Endothelial cell of umbilical vein (primary cell): ENCODE results near the gene TRAPPC2L. TPM values are rescaled to one million over a fixed set of nuclear protein-coding genes. Genes with fewer than 3 reads are reported as not detected.

Experiments
- BruUV-seq: library from RNA; stranded (reverse); fragments of 400-500 nt; replicated peaks from 2 replicates; lab custom pipeline; 2021; lab: Mats Ljungman, UMichigan
- CTCF ChIA-PET: fragments of 300-600, 350-600 bp; sonication (Branson Sonifier 250); formaldehyde crosslinking; loops from one replicate; lab custom pipeline; 2021; ENCODE audit warnings: antibody characterized with exemption, inconsistent platforms; lab: Charles Lee
- POLR2A ChIA-PET: fragments of 300-600, 350-600 bp; sonication (Branson Sonifier 250); formaldehyde crosslinking; loops from one replicate; lab custom pipeline; 2021; ENCODE audit warnings: antibody characterized with exemption, inconsistent platforms; lab: Charles Lee
- DNase-seq: peaks from one replicate; pipeline ENCODE4 v3.0.0-alpha.2; 2011; ENCODE audit warnings: low read depth, low spot score
- FAIRE-seq: peaks from 2 replicates; lab custom pipeline; 2011; peaks lifted over from hg19 to GRCh38; lab: Jason Lieb, UNC
- H2AFZ ChIP-seq: 2 replicates; pipeline ENCODE4 v1.6.0; 2012; ENCODE audit warnings: low read depth, low read length, control low read depth, inconsistent platforms
- H3K27ac ChIP-seq: 2 replicates; pipeline ENCODE4 v1.5.1; 2011; ENCODE audit warnings: low read depth, mild to moderate bottlenecking, control low read depth, low read length, moderate library complexity; ENCODE audit not compliant: insufficient read depth
- H3K27me3 ChIP-seq, 2 experiments: 2 replicates each; pipeline versions ENCODE4 v1.6.0 to v1.6.1; 2011; ENCODE audit warnings: low read length in 2 of 2, mixed read lengths in 1 of 2; ENCODE audit not compliant: control insufficient read depth in 2 of 2, insufficient read depth in 2 of 2
- H3K36me3 ChIP-seq, 2 experiments: 2 replicates in 1 of 2; 3 replicates in 1 of 2; pipeline ENCODE4 v1.5.1; 2011; ENCODE audit warnings: low read length in 2 of 2, mild to moderate bottlenecking in 1 of 2, moderate library complexity in 1 of 2; ENCODE audit not compliant: control insufficient read depth in 2 of 2, insufficient read depth in 2 of 2; ENCODE audit errors: extremely low read depth in 1 of 2
- H3K4me1 ChIP-seq: 3 replicates; pipeline ENCODE4 v1.5.1; 2011; ENCODE audit warnings: mild to moderate bottlenecking, low read length; ENCODE audit not compliant: control insufficient read depth, insufficient read depth; ENCODE audit errors: extremely low read depth
- H3K4me2 ChIP-seq: 2 replicates; pipeline ENCODE4 v1.6.1; 2011; ENCODE audit warnings: low read length, control low read depth, mixed read lengths; ENCODE audit not compliant: insufficient read depth
- H3K4me3 ChIP-seq, 3 experiments: fragments of 200-600 bp in 1 of 3; sonication (generic), shearing (Covaris generic) in 1 of 3; replicated peaks in 1 of 3; 2 replicates each; pipeline ENCODE4 v1.5.1; 2011 to 2016; ENCODE audit warnings: control low read depth in 3 of 3, low read length in 3 of 3, mild to moderate bottlenecking in 2 of 3, inconsistent platforms in 1 of 3, low read depth in 1 of 3, moderate library complexity in 1 of 3; ENCODE audit not compliant: insufficient read depth in 1 of 3
- H3K79me2 ChIP-seq: 2 replicates; pipeline ENCODE4 v1.6.0; 2012; ENCODE audit warnings: low read length, inconsistent platforms; ENCODE audit not compliant: control insufficient read depth, insufficient read depth
- H3K9ac ChIP-seq: replicated peaks from 2 replicates; pipeline ENCODE3; 2011; ENCODE audit warnings: low read length, control low read depth; ENCODE audit not compliant: insufficient read depth; ENCODE audit errors: extremely low read depth
- H3K9me1 ChIP-seq: replicated peaks from 3 replicates; pipeline ENCODE4 v1.6.0; 2011; ENCODE audit warnings: mild to moderate bottlenecking, low read length; ENCODE audit not compliant: control insufficient read depth, insufficient read depth; ENCODE audit errors: extremely low read depth
- H3K9me3 ChIP-seq: replicated peaks from 2 replicates; pipeline ENCODE4 v1.5.1; 2012; ENCODE audit warnings: low read length, inconsistent platforms; ENCODE audit not compliant: control insufficient read depth, insufficient read depth
- H4K20me1 ChIP-seq: replicated peaks from 2 replicates; pipeline ENCODE3; 2011; ENCODE audit warnings: mild to moderate bottlenecking, low read length; ENCODE audit not compliant: control insufficient read depth, insufficient read depth; ENCODE audit errors: extremely low read depth
- EZH2 ChIP-seq: IDR thresholded peaks from 2 replicates; pipeline ENCODE4 v1.6.1; 2012; ENCODE audit warnings: borderline replicate concordance, low read depth, mild to moderate bottlenecking, moderate library complexity, low read length, inconsistent platforms; ENCODE audit not compliant: severe bottlenecking
- FOS ChIP-seq: IDR thresholded peaks from 2 replicates; pipeline ENCODE4 v1.6.1; 2011; ENCODE audit warnings: mild to moderate bottlenecking, low read length, moderate library complexity, borderline replicate concordance; ENCODE audit not compliant: insufficient read depth
- GATA2 ChIP-seq: IDR thresholded peaks from 2 replicates; pipeline ENCODE4 v1.7.0; 2011; ENCODE audit warnings: low read depth, mild to moderate bottlenecking, moderate library complexity, mixed read lengths, low read length; ENCODE audit not compliant: insufficient read length, insufficient read depth
- JUN ChIP-seq: IDR thresholded peaks from 2 replicates; pipeline ENCODE4 v1.6.1; 2011; ENCODE audit warnings: borderline replicate concordance, low read depth; ENCODE audit not compliant: insufficient read length, insufficient read depth
- MYC ChIP-seq: IDR thresholded peaks from one replicate; pipeline ENCODE4 v1.6.1; 2011; ENCODE audit warnings: mild to moderate bottlenecking, low read depth, low read length
- POLR2A ChIP-seq: IDR thresholded peaks from 2 replicates; pipeline ENCODE4 v1.6.1; 2012; ENCODE audit warnings: low read depth, mild to moderate bottlenecking, control low read depth, low read length
- POLR2AphosphoS5 ChIP-seq: IDR thresholded peaks from 2 replicates; pipeline ENCODE4 v1.6.1; 2012; ENCODE audit warnings: low read depth, mild to moderate bottlenecking, control low read depth, low read length, moderate library complexity; ENCODE audit not compliant: insufficient read depth
- dilution Hi-C: fragments of 300-500 bp; cut with MboI; formaldehyde crosslinking; loops from one replicate; pipeline ENCODE4 v1.15.0; 2019; ENCODE audit warnings: low sequenced_read_pairs; ENCODE audit not compliant: extremely low pct_ligation_motif_present
- intact Hi-C: fragments of 100-400 bp; cut with micrococcal nuclease; formaldehyde crosslinking; loops from one replicate; pipeline ENCODE4 v1.10.0; 2022
- polyA plus RNA-seq, 4 experiments: library from polyadenylated mRNA; depleted of rRNA in 3 of 4; stranded (reverse) in 3 of 4; unstranded in 1 of 4; fragments of >200 nt; gene quantifications; 2 replicates each; pipeline versions ENCODE4 v1.2.1 to v1.2.3, GENCODE V29; 2011 to 2012; ENCODE audit warnings: missing spikeins in 1 of 4
- total RNA-seq: library from RNA; stranded (reverse); gene quantifications from 2 replicates; pipeline ENCODE4 v1.2.3, GENCODE V29; 2021
- TF ChIP-seq, protein P1 (sequence below): IDR thresholded peaks from 2 replicates; pipeline ENCODE4 v1.6.1; 2011; ENCODE audit not compliant: insufficient read depth, insufficient read length
- TF ChIP-seq, protein P2 (sequence below), 2 donors: IDR thresholded peaks; 1 replicate in 1 of 2; 2 replicates in 1 of 2; pipeline ENCODE4 v1.5.1; 2011; ENCODE audit warnings: low read length in 2 of 2, mild to moderate bottlenecking in 2 of 2, moderate library complexity in 2 of 2, control low read depth in 1 of 2, inconsistent platforms in 1 of 2, low read depth in 1 of 2; ENCODE audit not compliant: insufficient read depth in 1 of 2; ENCODE audit errors: extremely low read depth in 1 of 2

Gene TRAPPC2L
- total and polyA plus RNA-seq, 2 donors (not counting 3 experiments of a cell fraction or from before 2014, with no cell fraction given) = 61.9 to 131 TPM

DNA sequence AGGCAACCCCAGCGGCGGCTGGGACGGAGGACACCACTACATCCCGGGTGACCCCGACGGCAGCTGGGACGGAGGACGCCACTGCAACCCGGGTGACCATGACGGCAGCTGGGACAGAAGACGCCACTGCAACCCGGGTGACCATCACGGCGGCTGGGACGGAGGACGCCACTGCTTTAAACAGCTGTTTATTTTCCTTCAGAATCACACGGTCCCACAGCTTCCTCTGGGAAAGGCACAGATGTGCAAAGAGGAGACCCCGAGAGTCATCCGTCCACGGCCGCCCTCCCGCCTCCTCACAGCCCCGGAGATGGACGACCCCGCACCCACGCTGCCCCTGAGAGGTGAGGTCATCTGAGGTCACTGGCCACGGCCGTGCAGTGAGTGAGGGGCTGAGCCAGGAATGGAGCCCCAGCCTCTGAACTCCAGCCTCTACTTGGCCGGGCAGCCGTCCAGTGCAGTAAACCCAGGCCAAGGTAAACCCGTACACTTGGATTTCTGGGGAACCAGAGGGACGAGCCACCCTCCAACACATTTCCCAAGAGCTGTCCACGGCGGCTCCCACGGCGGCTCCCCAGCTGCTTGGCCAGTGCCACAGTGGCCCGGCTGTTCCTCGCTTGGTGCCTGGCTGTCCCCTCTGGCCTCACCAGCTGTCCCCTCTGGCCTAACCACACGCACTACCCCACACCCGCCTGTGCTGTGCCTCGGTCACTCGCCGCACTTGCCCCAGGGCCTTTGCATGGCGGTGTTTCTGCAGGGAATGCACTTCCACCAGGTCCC is 52.7 kb downstream of the TRAPPC2L start:
- no TSS peak for BruUV-seq
- no peaks in the 10 kb centered on the region for H4K20me1 ChIP-seq
- H3K79me2 ChIP-seq = no peaks in the 10 kb centered on the region
- H3K27ac ChIP-seq = no peak overlapping the region
- POLR2A ChIA-PET = no interaction called here
- H3K27me3 ChIP-seq = no peaks in the 10 kb centered on the region
- no peak overlapping the region for H2AFZ ChIP-seq
- no peaks in the 10 kb centered on the region for H3K4me1 ChIP-seq
- intact Hi-C loops (no loop called here), dilution Hi-C loops (no loop called here)
- H3K9ac ChIP-seq = no peak overlapping the region
- H3K9me3 ChIP-seq = no peaks in the 10 kb centered on the region
- H3K4me3 ChIP-seq = no peak overlapping the region
- TF ChIP-seq, protein P1, sequence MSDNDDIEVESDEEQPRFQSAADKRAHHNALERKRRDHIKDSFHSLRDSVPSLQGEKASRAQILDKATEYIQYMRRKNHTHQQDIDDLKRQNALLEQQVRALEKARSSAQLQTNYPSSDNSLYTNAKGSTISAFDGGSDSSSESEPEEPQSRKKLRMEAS = no peak
- TF ChIP-seq POLR2A (no peak), EZH2 (no peak), POLR2AphosphoS5 (no peak), FOS (no peak), MYC (no peak), JUN (no peak), GATA2 (no peak)
- TF ChIP-seq, protein P2, sequence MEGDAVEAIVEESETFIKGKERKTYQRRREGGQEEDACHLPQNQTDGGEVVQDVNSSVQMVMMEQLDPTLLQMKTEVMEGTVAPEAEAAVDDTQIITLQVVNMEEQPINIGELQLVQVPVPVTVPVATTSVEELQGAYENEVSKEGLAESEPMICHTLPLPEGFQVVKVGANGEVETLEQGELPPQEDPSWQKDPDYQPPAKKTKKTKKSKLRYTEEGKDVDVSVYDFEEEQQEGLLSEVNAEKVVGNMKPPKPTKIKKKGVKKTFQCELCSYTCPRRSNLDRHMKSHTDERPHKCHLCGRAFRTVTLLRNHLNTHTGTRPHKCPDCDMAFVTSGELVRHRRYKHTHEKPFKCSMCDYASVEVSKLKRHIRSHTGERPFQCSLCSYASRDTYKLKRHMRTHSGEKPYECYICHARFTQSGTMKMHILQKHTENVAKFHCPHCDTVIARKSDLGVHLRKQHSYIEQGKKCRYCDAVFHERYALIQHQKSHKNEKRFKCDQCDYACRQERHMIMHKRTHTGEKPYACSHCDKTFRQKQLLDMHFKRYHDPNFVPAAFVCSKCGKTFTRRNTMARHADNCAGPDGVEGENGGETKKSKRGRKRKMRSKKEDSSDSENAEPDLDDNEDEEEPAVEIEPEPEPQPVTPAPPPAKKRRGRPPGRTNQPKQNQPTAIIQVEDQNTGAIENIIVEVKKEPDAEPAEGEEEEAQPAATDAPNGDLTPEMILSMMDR (IDR thresholded peaks at IDR 0.05; ENCODE audit: extremely low read depth in 1 of 2, insufficient read depth in 1 of 2, low read depth in 1 of 2, low read length in 2 of 2) = no peak
- H3K9me1 ChIP-seq = no peaks in the 10 kb centered on the region
- no peak for FAIRE-seq
- H3K36me3 ChIP-seq = no peaks in the 10 kb centered on the region
- H3K4me2 ChIP-seq = no peak overlapping the region
- DNase-seq = no peak
- CTCF ChIA-PET = no interaction called here
